HL-60 (cell line): ENCODE data around the gene FN1.

Experiments used
- DNase-seq, 2 experiments: peaks; one replicate each; pipeline ENCODE4 v3.0.0-alpha.2; 2010 to 2020; ENCODE audit warnings: low read depth in 1 of 2, low spot score in 1 of 2
- H3K27ac ChIP-seq: fragments of 250-450 bp; sonication (Bioruptor Pico); replicated peaks from 2 replicates; pipeline ENCODE4 v1.5.1; 2020; ENCODE audit warnings: mild to moderate bottlenecking, moderate library complexity
- H3K27me3 ChIP-seq: fragments of 250-450 bp; sonication (Bioruptor Pico); 2 replicates; pipeline ENCODE4 v1.5.1; 2021; ENCODE audit warnings: mild to moderate bottlenecking, moderate library complexity; ENCODE audit not compliant: insufficient read depth, poor library complexity, severe bottlenecking
- H3K4me3 ChIP-seq: replicated peaks from 2 replicates; pipeline ENCODE4 v1.5.1; 2011; ENCODE audit warnings: mild to moderate bottlenecking, control low read depth, low read length; ENCODE audit not compliant: insufficient read depth
- CTCF ChIP-seq: IDR thresholded peaks from one replicate; pipeline ENCODE4 v1.5.1; 2011; ENCODE audit warnings: low read length, control low read depth, inconsistent platforms; ENCODE audit not compliant: insufficient read depth
- GABPA ChIP-seq: IDR thresholded peaks from 2 replicates; pipeline ENCODE4 v1.6.1; 2012; ENCODE audit warnings: low read depth
- POLR2AphosphoS5 ChIP-seq: IDR thresholded peaks from 2 replicates; pipeline ENCODE4 v1.6.1; 2012; ENCODE audit warnings: low read depth
- SPI1 ChIP-seq: IDR thresholded peaks from 2 replicates; pipeline ENCODE4 v1.6.1; 2012; ENCODE audit warnings: low read depth, mild to moderate bottlenecking, borderline replicate concordance
- TF ChIP-seq, protein P1 (sequence below): IDR thresholded peaks from 2 replicates; pipeline ENCODE4 v1.6.1; 2012; ENCODE audit warnings: low read depth; ENCODE audit not compliant: insufficient replicate concordance

Gene FN1

DNA sequence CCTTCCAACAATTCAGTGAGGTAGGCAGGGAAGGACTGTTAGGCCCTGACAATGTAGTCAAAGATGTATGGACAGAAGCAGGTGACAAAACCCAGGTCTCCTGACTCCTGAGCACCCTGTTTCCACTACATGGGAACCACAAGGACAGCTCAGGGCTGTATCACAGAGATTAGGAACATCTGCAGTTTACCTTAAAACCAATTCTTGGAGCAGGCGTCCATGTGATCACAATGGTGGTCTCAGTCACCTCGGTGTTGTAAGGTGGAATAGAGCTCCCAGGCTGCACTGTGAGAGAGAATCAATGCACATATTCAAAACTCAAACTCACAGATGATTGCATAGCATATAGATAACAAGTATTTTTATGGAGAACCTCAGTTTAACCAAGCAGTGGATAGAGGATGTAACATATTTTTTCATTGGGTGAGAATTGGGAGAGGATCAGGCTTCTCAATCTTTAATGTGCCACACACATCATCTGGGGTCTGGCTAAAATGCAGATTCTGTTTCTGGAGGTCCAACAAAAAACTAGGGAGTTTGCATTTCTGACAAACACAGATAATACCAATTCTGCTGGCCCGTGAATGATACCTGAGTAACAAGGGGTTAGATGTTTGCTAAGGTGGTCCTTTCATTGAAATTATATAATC, 36.7 kb downstream of the FN1 start:
- Histone ChIP-seq H3K4me3 (no peak overlapping the region), H3K27ac (no peak overlapping the region), H3K27me3 (no peaks in the 10 kb centered on the region)
- TF ChIP-seq GABPA (no peak), POLR2AphosphoS5 (no peak), SPI1 (no peak), CTCF (no peak)
- TF ChIP-seq, protein P1, sequence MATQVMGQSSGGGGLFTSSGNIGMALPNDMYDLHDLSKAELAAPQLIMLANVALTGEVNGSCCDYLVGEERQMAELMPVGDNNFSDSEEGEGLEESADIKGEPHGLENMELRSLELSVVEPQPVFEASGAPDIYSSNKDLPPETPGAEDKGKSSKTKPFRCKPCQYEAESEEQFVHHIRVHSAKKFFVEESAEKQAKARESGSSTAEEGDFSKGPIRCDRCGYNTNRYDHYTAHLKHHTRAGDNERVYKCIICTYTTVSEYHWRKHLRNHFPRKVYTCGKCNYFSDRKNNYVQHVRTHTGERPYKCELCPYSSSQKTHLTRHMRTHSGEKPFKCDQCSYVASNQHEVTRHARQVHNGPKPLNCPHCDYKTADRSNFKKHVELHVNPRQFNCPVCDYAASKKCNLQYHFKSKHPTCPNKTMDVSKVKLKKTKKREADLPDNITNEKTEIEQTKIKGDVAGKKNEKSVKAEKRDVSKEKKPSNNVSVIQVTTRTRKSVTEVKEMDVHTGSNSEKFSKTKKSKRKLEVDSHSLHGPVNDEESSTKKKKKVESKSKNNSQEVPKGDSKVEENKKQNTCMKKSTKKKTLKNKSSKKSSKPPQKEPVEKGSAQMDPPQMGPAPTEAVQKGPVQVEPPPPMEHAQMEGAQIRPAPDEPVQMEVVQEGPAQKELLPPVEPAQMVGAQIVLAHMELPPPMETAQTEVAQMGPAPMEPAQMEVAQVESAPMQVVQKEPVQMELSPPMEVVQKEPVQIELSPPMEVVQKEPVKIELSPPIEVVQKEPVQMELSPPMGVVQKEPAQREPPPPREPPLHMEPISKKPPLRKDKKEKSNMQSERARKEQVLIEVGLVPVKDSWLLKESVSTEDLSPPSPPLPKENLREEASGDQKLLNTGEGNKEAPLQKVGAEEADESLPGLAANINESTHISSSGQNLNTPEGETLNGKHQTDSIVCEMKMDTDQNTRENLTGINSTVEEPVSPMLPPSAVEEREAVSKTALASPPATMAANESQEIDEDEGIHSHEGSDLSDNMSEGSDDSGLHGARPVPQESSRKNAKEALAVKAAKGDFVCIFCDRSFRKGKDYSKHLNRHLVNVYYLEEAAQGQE = no peak
- no peak for DNase-seq

DNA sequence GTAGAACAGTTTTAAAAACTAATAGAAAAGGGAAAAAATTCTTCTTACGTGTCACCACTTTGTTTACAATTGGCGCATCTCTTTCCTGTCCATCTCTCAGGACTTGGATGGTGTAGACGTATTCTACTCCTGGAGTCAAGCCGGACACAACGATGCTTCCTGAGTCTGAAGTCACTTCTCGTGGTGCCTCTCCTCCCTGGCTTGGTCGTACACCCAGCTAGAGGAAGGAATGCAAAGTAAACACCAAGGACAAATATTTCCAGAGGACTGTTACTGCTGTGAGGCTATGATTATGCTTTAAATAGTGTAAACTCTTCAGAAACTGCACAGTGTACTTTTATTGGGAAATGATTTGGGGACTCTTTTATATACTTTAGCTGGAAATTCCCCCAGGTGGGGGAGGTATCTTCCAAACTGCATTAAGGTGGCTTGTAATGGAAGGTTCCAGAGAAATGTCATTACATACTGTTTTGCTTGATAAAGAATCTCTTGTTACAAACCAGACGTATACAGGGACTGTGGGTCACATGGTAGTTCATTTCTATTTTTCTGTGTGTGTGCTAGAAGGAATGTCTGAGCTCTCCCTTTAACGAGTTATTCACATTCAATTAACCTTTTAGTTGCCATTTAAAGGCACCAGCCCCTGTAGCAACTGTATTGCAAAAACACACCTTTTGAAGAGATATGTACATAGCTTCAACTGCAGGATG, 38.1 kb downstream of the FN1 start:
- DNase-seq = no peak

More for the DNA sequence above, 38.1 kb downstream of the FN1 start:
- no peak overlapping the region for H3K27ac ChIP-seq
- TF ChIP-seq GABPA (no peak), SPI1 (no peak), CTCF (no peak), POLR2AphosphoS5 (no peak)
- TF ChIP-seq, protein P1 = no peak
- no peak overlapping the region for H3K4me3 ChIP-seq
- H3K27me3 ChIP-seq = no peaks in the 10 kb centered on the region
